Ishikawa (cell line): ENCODE results near the gene RSU1.

Experiments used
- CEBPB ChIP-seq: IDR thresholded peaks from 2 replicates; pipeline ENCODE4 v1.6.1; 2012
- CREB1 ChIP-seq: IDR thresholded peaks from 2 replicates; pipeline ENCODE4 v1.6.1; 2012; ENCODE audit warnings: low read depth
- EGR1 ChIP-seq: IDR thresholded peaks from 2 replicates; pipeline ENCODE4 v1.6.1; 2012
- EP300 ChIP-seq: IDR thresholded peaks from 2 replicates; pipeline ENCODE4 v1.6.1; 2012; ENCODE audit warnings: borderline replicate concordance
- FOXM1 ChIP-seq: IDR thresholded peaks from 2 replicates; pipeline ENCODE4 v1.6.1; 2012; ENCODE audit warnings: low read depth, borderline replicate concordance
- NFIC ChIP-seq: IDR thresholded peaks from 2 replicates; pipeline ENCODE4 v1.6.1; 2012
- RAD21 ChIP-seq: IDR thresholded peaks from 2 replicates; pipeline ENCODE4 v1.6.1; 2012; ENCODE audit warnings: low read depth
- TAF1 ChIP-seq: IDR thresholded peaks from 2 replicates; pipeline ENCODE4 v1.6.1; 2012; ENCODE audit warnings: low read depth, mild to moderate bottlenecking
- TCF12 ChIP-seq: IDR thresholded peaks from 2 replicates; pipeline ENCODE4 v1.6.1; 2012; ENCODE audit warnings: low read depth
- TEAD4 ChIP-seq: IDR thresholded peaks from 2 replicates; pipeline ENCODE4 v1.6.1; 2012
- YY1 ChIP-seq: IDR thresholded peaks from 2 replicates; pipeline ENCODE4 v1.6.1; 2012; ENCODE audit warnings: low read depth
- ZBTB7A ChIP-seq: IDR thresholded peaks from 2 replicates; pipeline ENCODE4 v1.6.1; 2012; ENCODE audit warnings: low read depth
- TF ChIP-seq, protein P1 (sequence below): IDR thresholded peaks from 2 replicates; pipeline ENCODE4 v1.6.1; 2012; ENCODE audit warnings: low read depth, mild to moderate bottlenecking
- TF ChIP-seq, protein P2 (sequence below): IDR thresholded peaks from 2 replicates; pipeline ENCODE4 v1.6.1; 2012
- TF ChIP-seq, protein P3 (sequence below): IDR thresholded peaks from 2 replicates; pipeline ENCODE4 v1.6.1; 2012

RSU1 gene

DNA sequence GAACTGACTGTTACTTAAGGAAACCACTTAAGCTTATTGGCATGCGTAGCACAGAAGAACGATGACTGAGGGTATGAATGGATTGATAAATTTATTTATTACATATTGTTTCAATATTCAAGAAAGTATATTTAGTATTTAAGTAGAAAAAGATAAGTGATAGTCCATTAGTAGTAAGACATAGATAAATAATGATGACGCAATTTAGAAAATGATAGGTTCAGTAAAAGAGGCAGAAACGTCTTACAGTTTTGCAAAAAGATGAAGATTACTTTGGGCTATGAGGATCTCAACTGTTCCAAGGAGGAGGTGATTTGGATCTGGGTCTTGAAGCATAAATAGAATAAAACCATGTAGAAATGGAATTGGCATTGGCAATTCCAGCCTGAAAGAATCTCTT, 36.6 kb upstream of the RSU1 start:
- TF ChIP-seq YY1, result no peak

DNA sequence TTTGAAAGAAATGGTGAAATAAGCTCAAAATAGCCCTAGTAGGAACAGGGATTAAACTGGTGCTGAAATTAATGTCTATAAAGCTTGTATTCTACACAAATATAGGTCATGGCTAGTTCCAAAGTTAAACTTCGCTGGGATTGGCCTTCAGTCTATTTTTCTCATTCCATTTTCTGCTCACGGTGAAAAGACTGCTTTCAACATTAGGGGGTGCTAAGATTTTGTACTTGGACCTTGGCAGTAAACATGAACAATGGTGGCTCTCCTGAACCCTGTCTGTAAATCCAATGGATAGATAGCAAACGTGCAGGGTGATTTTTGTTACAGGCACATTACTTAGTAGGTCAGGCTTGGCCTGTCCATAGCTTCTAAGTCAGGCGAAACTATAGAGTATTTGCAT, 36.0 kb upstream of the RSU1 start:
- TF ChIP-seq, protein P1, sequence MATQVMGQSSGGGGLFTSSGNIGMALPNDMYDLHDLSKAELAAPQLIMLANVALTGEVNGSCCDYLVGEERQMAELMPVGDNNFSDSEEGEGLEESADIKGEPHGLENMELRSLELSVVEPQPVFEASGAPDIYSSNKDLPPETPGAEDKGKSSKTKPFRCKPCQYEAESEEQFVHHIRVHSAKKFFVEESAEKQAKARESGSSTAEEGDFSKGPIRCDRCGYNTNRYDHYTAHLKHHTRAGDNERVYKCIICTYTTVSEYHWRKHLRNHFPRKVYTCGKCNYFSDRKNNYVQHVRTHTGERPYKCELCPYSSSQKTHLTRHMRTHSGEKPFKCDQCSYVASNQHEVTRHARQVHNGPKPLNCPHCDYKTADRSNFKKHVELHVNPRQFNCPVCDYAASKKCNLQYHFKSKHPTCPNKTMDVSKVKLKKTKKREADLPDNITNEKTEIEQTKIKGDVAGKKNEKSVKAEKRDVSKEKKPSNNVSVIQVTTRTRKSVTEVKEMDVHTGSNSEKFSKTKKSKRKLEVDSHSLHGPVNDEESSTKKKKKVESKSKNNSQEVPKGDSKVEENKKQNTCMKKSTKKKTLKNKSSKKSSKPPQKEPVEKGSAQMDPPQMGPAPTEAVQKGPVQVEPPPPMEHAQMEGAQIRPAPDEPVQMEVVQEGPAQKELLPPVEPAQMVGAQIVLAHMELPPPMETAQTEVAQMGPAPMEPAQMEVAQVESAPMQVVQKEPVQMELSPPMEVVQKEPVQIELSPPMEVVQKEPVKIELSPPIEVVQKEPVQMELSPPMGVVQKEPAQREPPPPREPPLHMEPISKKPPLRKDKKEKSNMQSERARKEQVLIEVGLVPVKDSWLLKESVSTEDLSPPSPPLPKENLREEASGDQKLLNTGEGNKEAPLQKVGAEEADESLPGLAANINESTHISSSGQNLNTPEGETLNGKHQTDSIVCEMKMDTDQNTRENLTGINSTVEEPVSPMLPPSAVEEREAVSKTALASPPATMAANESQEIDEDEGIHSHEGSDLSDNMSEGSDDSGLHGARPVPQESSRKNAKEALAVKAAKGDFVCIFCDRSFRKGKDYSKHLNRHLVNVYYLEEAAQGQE, result no peak
- TF ChIP-seq EGR1, result no peak

DNA sequence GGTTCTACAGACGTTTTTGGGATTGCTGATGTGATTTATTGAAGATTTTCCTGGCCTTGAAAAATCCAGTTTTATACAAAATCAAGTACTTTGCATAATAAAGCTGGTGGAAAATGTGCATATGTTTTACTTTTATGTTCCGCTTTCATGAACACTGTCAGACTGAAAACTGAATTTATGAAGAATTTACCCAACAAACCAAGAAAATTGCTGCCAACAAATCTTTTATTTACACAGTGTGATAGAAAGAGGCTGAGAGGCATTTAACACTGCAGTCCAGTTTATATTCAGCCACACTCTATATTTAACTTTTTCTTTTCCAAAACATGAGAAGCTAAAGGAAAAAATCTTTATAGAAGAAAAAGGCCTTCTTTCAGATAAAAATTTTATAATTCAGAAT, 35.4 kb upstream of the RSU1 start:
- TF ChIP-seq YY1, result no peak

DNA sequence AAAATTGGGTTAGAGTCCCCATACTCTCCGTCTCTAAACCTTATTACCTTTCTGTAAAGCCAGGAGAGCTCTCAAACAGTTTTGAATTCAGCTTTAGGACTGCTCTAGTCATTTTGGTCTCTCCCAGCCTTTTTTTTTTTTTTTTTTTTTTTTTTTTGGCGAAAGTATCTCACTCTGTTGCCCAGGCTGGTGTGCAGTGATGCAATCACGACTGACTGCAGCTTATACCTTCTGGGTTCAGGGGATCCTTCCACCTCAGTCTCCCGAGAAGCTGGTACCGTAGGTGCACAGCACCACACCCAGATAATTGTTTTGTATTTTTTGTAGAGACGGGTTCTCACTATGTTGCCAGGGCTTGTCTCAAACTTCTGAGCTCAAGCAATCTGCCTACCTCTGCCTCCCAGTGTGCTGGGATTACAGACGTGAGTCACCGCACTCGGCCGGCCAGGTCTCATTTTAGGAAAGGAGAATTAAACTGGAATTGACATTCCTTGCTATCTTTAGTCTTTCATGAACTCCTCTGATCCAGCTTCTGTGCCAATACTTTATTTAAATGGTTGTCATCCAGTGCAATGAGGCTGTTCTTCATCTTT, 31.4 kb upstream of the RSU1 start:
- TF ChIP-seq, protein P2, sequence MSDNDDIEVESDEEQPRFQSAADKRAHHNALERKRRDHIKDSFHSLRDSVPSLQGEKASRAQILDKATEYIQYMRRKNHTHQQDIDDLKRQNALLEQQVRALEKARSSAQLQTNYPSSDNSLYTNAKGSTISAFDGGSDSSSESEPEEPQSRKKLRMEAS, result no peak
- no peak for TF ChIP-seq EGR1
- no peak for TF ChIP-seq TCF12
- no peak for TF ChIP-seq RAD21
- no peak for TF ChIP-seq EP300
- TF ChIP-seq, protein P1, result no peak
- TF ChIP-seq, protein P3, sequence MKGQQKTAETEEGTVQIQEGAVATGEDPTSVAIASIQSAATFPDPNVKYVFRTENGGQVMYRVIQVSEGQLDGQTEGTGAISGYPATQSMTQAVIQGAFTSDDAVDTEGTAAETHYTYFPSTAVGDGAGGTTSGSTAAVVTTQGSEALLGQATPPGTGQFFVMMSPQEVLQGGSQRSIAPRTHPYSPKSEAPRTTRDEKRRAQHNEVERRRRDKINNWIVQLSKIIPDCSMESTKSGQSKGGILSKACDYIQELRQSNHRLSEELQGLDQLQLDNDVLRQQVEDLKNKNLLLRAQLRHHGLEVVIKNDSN, result no peak
- TF ChIP-seq TAF1, result no peak
- no peak for TF ChIP-seq CEBPB
- TF ChIP-seq NFIC, result no peak

DNA sequence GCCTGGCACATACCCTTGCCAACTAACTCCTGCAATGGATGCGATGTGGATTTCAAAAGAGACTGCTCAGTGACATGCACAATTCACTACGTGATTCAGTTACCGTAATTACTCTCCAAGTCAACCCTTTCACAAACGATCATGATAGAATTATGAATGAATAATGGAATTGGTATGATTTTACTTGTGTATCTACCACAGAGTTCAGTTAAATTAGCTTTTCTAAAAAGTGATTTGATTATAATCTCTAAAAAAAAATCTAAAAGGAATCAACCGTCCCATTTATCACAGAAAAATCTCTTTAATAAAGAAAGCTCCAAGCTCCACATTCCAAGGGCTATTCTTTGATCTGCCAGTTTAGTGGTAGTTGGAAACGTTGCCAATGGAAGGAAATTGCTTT, 30.4 kb upstream of the RSU1 start:
- no peak for TF ChIP-seq TAF1
- no peak for TF ChIP-seq TCF12
- TF ChIP-seq EGR1, result no peak
- TF ChIP-seq, protein P2, result no peak
- TF ChIP-seq ZBTB7A, result no peak
- no peak for TF ChIP-seq NFIC
- TF ChIP-seq EP300, result no peak
- no peak for TF ChIP-seq RAD21

DNA sequence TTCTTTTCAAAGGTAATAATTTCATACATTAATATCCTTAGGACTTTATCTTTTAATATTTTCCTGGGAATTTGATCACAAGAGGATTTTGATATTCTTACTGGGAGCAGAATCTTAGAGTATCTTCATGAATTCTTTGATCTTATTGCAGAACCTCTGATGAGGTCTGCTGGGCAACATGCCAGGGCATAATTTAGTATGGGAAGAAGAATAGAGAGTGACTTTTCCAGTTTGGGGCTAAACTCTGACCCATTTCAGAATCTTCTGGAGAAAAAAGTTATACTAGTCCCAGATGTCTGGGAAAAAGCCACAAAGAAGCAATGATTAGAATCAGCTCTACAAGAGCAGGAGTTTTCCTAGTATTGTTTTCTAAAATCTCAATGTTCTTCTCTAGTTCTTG, 28.0 kb upstream of the RSU1 start:
- TF ChIP-seq RAD21 (no peak), CEBPB (no peak), NFIC (no peak), ZBTB7A (no peak), FOXM1 (no peak), TAF1 (no peak), CREB1 (no peak), TEAD4 (no peak), TCF12 (no peak)
- TF ChIP-seq, protein P2, result no peak
- TF ChIP-seq, protein P3, result no peak
- TF ChIP-seq, protein P1, result no peak
